Brain microvascular endothelial cell (primary cell): ENCODE data around the gene FCN2.

Experiments
- DNase-seq: peaks from one replicate; pipeline ENCODE4 v3.0.0-alpha.2; 2020
- H3K27ac ChIP-seq: fragments of 250-450 bp; sonication (Bioruptor Pico); 2 replicates; pipeline ENCODE4 v1.5.1; 2020; ENCODE audit warnings: mild to moderate bottlenecking, moderate library complexity
- H3K27me3 ChIP-seq: fragments of 250-450 bp; sonication (Bioruptor Pico); replicated peaks from 2 replicates; pipeline ENCODE4 v1.5.1; 2020; ENCODE audit warnings: mild to moderate bottlenecking
- H3K36me3 ChIP-seq: fragments of 250-450 bp; sonication (Bioruptor Pico); replicated peaks from 2 replicates; pipeline ENCODE4 v1.5.1; 2020; ENCODE audit warnings: mild to moderate bottlenecking
- H3K4me3 ChIP-seq: 2 replicates; pipeline ENCODE4 v1.5.1; 2011; ENCODE audit warnings: low read depth, mild to moderate bottlenecking, control low read depth, low read length, moderate library complexity
- CTCF ChIP-seq: IDR thresholded peaks from 2 replicates; pipeline ENCODE4 v1.5.1; 2011; ENCODE audit warnings: low read depth, mild to moderate bottlenecking, moderate library complexity, low read length, control low read depth, inconsistent platforms; ENCODE audit errors: missing control alignments
- in situ Hi-C: cut with HindIII; loops from 2 replicates; pipeline ENCODE4 v1.10.0; 2017; ENCODE audit warnings: low sequenced_read_pairs, low pct_ligation_motif_present

The FCN2 gene

GRCh38 chr9:134930398-134930797, 49.8 kb downstream of the FCN2 start:
- no peak for DNase-seq
- Histone ChIP-seq H3K4me3 (no peak overlapping the region), H3K27me3 (peaks cover 11% of the 10 kb centered on the region), H3K36me3 (no peaks in the 10 kb centered on the region), H3K27ac (no peak overlapping the region)
- in situ Hi-C loops: no loop called here
- no peak for TF ChIP-seq CTCF

- in situ Hi-C loops: no loop called here
- H3K27ac ChIP-seq: no peak overlapping the region
- DNase-seq: no peak
- TF ChIP-seq CTCF: no peak
- H3K4me3 ChIP-seq: no peak overlapping the region
- H3K27me3 ChIP-seq: peaks cover 14% of the 10 kb centered on the region
- no peaks in the 10 kb centered on the region for H3K36me3 ChIP-seq
Observed at GRCh38 chr9:134932171-134932570, 51.6 kb downstream of the FCN2 start.

- H3K27me3 ChIP-seq: peaks cover 14% of the 10 kb centered on the region
- DNase-seq: no peak
- H3K36me3 ChIP-seq: no peaks in the 10 kb centered on the region
- no peak for TF ChIP-seq CTCF
- no peak overlapping the region for H3K27ac ChIP-seq
- in situ Hi-C loops: no loop called here
- no peak overlapping the region for H3K4me3 ChIP-seq
Observed at GRCh38 chr9:134932606-134933005, 52.0 kb downstream of the FCN2 start.

- TF ChIP-seq CTCF: no peak
- no peak overlapping the region for H3K4me3 ChIP-seq
- H3K27ac ChIP-seq: no peak overlapping the region
- H3K36me3 ChIP-seq: no peaks in the 10 kb centered on the region
- no peak for DNase-seq
- in situ Hi-C loops: no loop called here
- H3K27me3 ChIP-seq: peaks cover 14% of the 10 kb centered on the region
Observed at GRCh38 chr9:134933076-134933659, 52.6 kb downstream of the FCN2 start.

GRCh38 chr9:134935056-134935640, 54.5 kb downstream of the FCN2 start:
- Histone ChIP-seq H3K4me3 (no peak overlapping the region), H3K27ac (no peak overlapping the region), H3K27me3 (peaks cover 14% of the 10 kb centered on the region), H3K36me3 (no peaks in the 10 kb centered on the region)
- DNase-seq: no peak
- TF ChIP-seq CTCF: no peak
- in situ Hi-C loops: no loop called here
